Tibial nerve (tissue), 4 donors: Measurements from ENCODE around the gene EPS8.

ENCODE experiments used
- CTCF ChIP-seq, 5 experiments: fragments of 200-600 bp in 3 of 5; fragments of 450-650 bp in 2 of 5; sonication (generic) in 3 of 5; IDR thresholded peaks; one replicate each; pipeline ENCODE4 v1.5.1; 2016 to 2019; ENCODE audit warnings: antibody characterized with exemption in 5 of 5, mild to moderate bottlenecking in 3 of 5, moderate library complexity in 2 of 5
- EP300 ChIP-seq, 2 donors: sonication (generic); formaldehyde crosslinking; IDR thresholded peaks; one replicate each; pipeline ENCODE4 v1.6.1; 2017; ENCODE audit warnings: antibody characterized with exemption in 2 of 2, mild to moderate bottlenecking in 1 of 2
- POLR2A ChIP-seq, 2 donors: fragments of 450-650 bp; IDR thresholded peaks; one replicate each; pipeline ENCODE4 v1.6.1; 2017; ENCODE audit warnings: antibody characterized with exemption in 2 of 2, mild to moderate bottlenecking in 2 of 2, moderate library complexity in 2 of 2

DNA sequence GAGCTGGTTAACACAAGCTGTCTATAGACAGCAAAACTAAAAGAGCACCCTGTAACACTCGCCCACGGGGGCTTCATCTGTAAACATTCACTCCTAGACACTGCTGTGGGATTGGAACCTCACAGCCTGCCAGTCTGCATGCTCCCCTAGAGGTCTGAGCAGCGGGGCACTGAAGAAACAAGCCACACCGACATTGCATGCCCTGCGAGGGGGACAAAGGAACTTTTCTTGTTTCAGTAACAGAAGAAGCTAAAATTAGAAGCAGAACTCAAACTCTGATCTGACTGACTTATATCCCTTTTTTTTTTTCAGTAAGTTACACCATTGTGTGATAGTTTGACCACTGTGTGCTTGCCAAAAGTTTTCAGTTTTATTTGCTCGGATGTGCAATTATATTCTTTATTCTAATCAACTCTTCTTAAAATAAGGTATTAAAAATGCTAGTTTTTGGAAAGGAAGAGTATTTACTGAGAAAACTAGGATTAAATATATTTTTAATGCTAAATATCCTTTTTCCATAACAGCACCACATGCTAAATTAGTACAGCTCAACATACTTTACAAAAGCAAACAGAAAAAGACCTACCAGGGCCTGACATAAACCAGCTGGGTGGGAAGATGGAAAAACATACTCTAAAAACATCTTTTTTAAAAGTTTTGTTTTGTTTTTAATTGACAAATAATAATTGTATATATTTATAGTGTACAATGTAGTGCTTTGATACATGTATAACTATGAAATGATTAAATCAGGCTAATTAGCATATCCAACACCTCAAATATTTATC is 100.2 kb downstream of the EPS8 start:
- no peak for TF ChIP-seq CTCF (IDR thresholded peaks at IDR 0.05)
- TF ChIP-seq EP300 (IDR thresholded peaks at IDR 0.05), result no peak
- no peak for TF ChIP-seq POLR2A (IDR thresholded peaks at IDR 0.05)
